ENCODE results near the gene ABI1. TPM values are rescaled to one million over a fixed set of nuclear protein-coding genes. Genes with fewer than 3 reads are reported as not detected.

Gene ABI1
- total RNA-seq, 1 donor = 57.9 TPM

DNA sequence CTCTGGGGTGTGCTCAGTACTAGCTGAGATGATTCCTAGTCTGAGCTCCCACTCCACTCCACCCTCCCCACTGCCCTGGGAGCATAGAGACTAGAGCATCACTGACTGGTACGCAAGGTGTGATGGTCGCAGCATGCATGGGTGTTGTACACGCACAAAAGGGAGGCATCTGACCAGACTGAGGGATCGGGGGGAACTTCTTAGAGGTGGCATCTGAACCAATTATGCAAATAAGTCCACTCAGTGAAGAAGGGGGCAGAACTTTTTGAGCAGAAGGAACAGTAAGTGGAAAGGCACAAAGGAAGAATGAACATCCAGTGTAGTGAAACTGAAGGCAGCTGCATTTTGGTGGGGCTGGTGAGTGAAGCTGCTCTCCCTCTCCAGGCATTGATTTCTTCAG is 137.7 kb downstream of the ABI1 start:
- DNase-seq (ENCODE audit: low read depth) = no peak
- H3K4me3 ChIP-seq (ENCODE audit: low read depth, low read length) = no peak overlapping the region
- TF ChIP-seq, protein P1, sequence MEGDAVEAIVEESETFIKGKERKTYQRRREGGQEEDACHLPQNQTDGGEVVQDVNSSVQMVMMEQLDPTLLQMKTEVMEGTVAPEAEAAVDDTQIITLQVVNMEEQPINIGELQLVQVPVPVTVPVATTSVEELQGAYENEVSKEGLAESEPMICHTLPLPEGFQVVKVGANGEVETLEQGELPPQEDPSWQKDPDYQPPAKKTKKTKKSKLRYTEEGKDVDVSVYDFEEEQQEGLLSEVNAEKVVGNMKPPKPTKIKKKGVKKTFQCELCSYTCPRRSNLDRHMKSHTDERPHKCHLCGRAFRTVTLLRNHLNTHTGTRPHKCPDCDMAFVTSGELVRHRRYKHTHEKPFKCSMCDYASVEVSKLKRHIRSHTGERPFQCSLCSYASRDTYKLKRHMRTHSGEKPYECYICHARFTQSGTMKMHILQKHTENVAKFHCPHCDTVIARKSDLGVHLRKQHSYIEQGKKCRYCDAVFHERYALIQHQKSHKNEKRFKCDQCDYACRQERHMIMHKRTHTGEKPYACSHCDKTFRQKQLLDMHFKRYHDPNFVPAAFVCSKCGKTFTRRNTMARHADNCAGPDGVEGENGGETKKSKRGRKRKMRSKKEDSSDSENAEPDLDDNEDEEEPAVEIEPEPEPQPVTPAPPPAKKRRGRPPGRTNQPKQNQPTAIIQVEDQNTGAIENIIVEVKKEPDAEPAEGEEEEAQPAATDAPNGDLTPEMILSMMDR (IDR thresholded peaks at IDR 0.05; ENCODE audit: insufficient read depth, low read depth, low read length) = no peak

DNA sequence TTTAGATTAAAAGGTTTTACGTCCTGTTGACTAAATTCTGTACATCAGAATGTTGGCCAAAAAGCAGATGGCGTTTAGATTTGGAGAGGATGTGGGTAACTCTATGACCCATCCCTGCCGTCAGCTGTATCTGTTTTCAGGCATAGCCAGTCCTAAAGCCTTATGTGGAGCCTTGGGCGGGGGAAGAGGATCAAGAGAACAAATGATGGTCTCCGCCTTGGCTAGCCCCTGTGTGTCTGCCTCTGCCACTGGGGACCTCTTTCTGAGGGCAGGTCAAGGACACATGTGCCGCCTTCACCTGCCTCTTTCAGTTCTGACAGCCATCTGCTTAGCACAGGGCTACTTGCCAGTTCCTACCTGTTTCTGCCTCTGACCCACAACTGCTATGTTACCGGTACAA is 139.2 kb downstream of the ABI1 start:
- no peak overlapping the region for H3K4me3 ChIP-seq (ENCODE audit: low read depth, low read length)
- no peak for DNase-seq (ENCODE audit: low read depth)
- TF ChIP-seq, protein P1 (IDR thresholded peaks at IDR 0.05; ENCODE audit: insufficient read depth, low read depth, low read length) = no peak

DNA sequence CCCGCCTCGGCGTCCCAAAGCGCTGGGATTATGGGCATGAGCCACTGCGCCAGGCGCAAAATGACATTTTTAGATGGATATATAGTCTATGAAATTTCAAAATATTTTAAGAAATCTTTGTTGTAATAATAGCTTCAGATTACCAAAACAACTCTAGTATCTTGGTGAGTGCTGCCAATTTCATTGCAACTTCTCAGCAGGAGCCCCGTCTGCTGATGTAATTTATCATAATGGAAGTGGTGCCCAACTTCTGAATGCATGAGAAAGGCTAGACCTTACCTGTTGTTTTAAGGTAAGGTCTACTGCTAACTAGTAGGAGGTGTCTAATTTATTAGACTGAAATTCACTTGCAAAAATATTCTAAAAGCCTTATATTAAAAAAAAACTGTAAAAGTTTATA is 143.3 kb downstream of the ABI1 start:
- DNase-seq (ENCODE audit: low read depth) = no peak
- TF ChIP-seq, protein P1 (IDR thresholded peaks at IDR 0.05; ENCODE audit: insufficient read depth, low read depth, low read length) = no peak
- no peak overlapping the region for H3K4me3 ChIP-seq (ENCODE audit: low read depth, low read length)

DNA sequence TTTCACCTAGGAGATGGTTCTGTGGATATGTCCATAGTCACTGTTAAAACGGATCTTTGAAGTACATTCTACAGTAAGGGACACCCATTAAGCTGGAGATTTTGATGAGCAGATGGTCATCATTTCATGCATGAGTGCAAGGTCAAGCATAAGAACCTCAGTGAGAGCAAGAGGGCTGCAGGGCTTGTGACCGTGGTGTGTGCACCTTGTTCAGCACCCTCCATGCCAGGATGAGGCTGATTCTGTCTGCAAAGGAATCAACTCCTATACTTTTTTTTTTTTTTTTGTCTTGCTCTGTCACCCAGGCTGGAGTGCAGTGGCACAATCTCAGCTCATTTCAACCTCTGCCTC is 145.6 kb downstream of the ABI1 start:
- no peak for DNase-seq (ENCODE audit: low read depth)
- no peak overlapping the region for H3K4me3 ChIP-seq (ENCODE audit: low read depth, low read length)
- TF ChIP-seq, protein P1 (IDR thresholded peaks at IDR 0.05; ENCODE audit: insufficient read depth, low read depth, low read length) = no peak

DNA sequence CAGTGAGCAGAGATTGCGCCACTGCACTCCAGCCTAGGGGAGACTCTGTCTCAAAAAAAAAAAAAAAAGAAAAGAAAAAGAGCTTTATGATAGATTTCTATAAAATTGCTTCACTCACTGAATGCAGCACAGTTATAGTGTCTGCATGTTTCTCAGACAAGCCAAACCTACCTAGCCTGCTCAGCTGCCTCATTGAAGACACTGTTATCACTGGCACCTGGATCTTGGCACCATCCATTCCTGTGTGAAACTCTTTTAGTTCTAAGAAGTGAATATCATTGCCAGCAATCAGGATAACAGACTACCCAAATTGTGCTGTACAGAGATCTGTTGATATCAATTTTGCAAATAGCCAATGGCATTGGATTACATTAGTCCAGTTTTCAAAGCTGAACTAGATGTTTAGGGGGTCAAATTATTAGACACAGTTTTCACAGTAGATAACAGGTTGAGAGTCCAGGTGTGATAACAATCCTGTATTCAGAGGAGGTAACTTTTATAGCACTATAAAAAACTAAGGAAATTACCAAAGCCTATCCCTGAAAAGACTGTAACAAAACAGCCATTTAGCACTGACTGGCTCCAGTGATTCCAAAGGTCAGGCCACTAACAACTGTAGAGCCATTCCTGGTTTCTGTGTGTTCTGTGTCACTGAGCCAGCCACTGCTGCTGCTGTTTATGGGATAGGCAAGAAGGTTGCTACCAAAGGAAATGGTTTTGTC is 146.2 kb downstream of the ABI1 start:
- H3K4me3 ChIP-seq (ENCODE audit: low read depth, low read length) = no peak overlapping the region
- no peak for DNase-seq (ENCODE audit: low read depth)
- TF ChIP-seq, protein P1 (IDR thresholded peaks at IDR 0.05; ENCODE audit: insufficient read depth, low read depth, low read length) = no peak

DNA sequence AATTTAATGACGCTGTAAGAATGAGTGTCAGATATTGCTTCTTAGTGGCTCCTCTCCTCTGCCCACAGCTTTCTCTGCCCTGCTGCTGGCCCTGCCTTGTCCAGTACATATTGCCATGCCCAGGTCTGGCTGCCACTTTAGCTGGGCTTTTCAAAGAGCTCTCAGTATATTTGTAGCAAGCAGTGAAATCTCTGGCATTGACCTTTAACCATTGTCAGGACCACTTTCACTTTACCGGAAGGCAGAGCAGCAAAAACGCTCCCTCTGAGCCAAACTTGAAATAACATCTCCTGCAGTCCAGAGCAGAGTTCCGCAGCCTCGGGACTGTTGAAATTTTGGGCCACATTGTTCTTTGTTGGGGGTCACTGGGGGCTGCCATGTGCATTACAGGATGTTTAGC is 149.4 kb downstream of the ABI1 start:
- H3K4me3 ChIP-seq (ENCODE audit: low read depth, low read length) = no peak overlapping the region
- TF ChIP-seq, protein P1 (IDR thresholded peaks at IDR 0.05; ENCODE audit: insufficient read depth, low read depth, low read length) = no peak
- DNase-seq (ENCODE audit: low read depth) = no peak

DNA sequence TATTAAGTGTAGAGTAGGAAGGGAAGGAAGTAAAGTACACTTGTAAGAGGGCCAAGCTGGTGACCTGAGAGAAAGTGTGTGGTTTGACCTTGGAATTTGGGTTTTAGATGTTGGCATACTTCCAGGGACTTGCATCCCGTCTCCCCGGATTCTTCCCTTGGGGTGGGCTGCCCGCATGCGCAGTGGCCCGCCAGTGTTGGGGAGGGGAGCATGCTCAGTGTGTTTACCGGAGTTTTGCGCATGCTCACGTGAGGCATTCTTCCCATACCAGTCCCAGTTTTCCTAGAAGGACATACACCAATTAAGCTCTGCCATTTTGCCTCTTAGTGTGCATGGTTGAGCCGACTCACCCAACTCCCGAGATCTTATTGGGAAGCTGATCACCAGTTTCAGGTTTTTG is 153.8 kb downstream of the ABI1 start:
- DNase-seq (ENCODE audit: low read depth) = no peak
- TF ChIP-seq, protein P1 (IDR thresholded peaks at IDR 0.05; ENCODE audit: insufficient read depth, low read depth, low read length) = no peak
- H3K4me3 ChIP-seq (ENCODE audit: low read depth, low read length) = no peak overlapping the region
